GM12878 (cell line): ENCODE results near the gene SLC2A1. TPM values are rescaled to one million over a fixed set of nuclear protein-coding genes. Genes with fewer than 3 reads are reported as not detected.

Experiments
- ATAC-seq: fragments of 200-7000 bp; cut with Tn5 transposase; 3 replicates; pipeline ENCODE4 v1.9.1; 2020; ENCODE audit warnings: mild to moderate bottlenecking, moderate library complexity
- BruUV-seq: library from RNA; stranded (reverse); fragments of 400-500 nt; replicated peaks from 2 replicates; lab custom pipeline; 2021; lab: Mats Ljungman, UMichigan
- CTCF ChIA-PET: fragments of 300-600 bp; sonication (Branson Sonifier 250); formaldehyde crosslinking; extraction: SDS; loops from one replicate; lab custom pipeline; 2021; ENCODE audit warnings: inconsistent platforms; lab: Yijun Ruan, JAX
- POLR2A ChIA-PET: fragments of 350-600 bp; formaldehyde crosslinking; extraction: SDS; loops from one replicate; lab custom pipeline; 2021; ENCODE audit warnings: inconsistent platforms; lab: Charles Lee
- RAD21 ChIA-PET: fragments of 300-600 bp; sonication (Branson Sonifier 250); formaldehyde crosslinking; loops from one replicate; lab custom pipeline; 2023; ENCODE audit warnings: antibody characterized with exemption; ENCODE audit not compliant: unreplicated experiment; lab: Charles Lee
- SMC1A ChIA-PET: fragments of 300-600 bp; sonication (Branson Sonifier 250); formaldehyde crosslinking; loops from one replicate; lab custom pipeline; 2023; ENCODE audit not compliant: unreplicated experiment, uncharacterized antibody; lab: Charles Lee
- DNase-seq: peaks from one replicate; pipeline ENCODE4 v3.0.0-alpha.2; 2011; ENCODE audit warnings: low read depth, low spot score
- FAIRE-seq: peaks from 3 replicates; lab custom pipeline; 2011; peaks lifted over from hg19 to GRCh38; lab: Jason Lieb, UNC
- H2AFZ ChIP-seq: 2 replicates; pipeline ENCODE4 v1.6.0; 2011; ENCODE audit warnings: low read depth, low read length, control low read depth; ENCODE audit not compliant: control insufficient read depth
- H3K27ac ChIP-seq: 2 replicates; pipeline ENCODE4 v1.5.1; 2011; ENCODE audit warnings: control low read depth; ENCODE audit not compliant: control insufficient read depth, insufficient read depth
- H3K27me3 ChIP-seq, 2 experiments: replicated peaks in 1 of 2; 2 replicates each; pipeline versions ENCODE4 v1.6.0 to v1.6.1; 2011; ENCODE audit warnings: low read length in 1 of 2; ENCODE audit not compliant: control insufficient read depth in 2 of 2, insufficient read depth in 2 of 2
- H3K36me3 ChIP-seq, 2 experiments: 2 replicates each; pipeline ENCODE4 v1.5.1; 2011; ENCODE audit warnings: low read length in 1 of 2; ENCODE audit not compliant: control insufficient read depth in 2 of 2, insufficient read depth in 2 of 2
- H3K4me1 ChIP-seq: 2 replicates; pipeline ENCODE4 v1.6.1; 2011; ENCODE audit warnings: mild to moderate bottlenecking, low read length, moderate library complexity, mixed read lengths; ENCODE audit not compliant: control insufficient read depth, insufficient read depth
- H3K4me2 ChIP-seq: 2 replicates; pipeline ENCODE4 v1.6.0; 2011; ENCODE audit warnings: control low read depth; ENCODE audit not compliant: control insufficient read depth, insufficient read depth
- H3K4me3 ChIP-seq: fragments of 200-600 bp; sonication (generic); 2 replicates; pipeline ENCODE4 v1.5.1; 2016
- H3K79me2 ChIP-seq: 2 replicates; pipeline ENCODE4 v1.6.0; 2011; ENCODE audit warnings: low read length; ENCODE audit not compliant: control insufficient read depth, insufficient read depth
- H3K9ac ChIP-seq: 2 replicates; pipeline ENCODE4 v1.8.0; 2011; ENCODE audit warnings: low read length, control low read depth, mixed read lengths; ENCODE audit not compliant: control insufficient read depth, insufficient read depth
- H3K9me3 ChIP-seq: replicated peaks from 3 replicates; pipeline ENCODE4 v1.5.1; 2011; ENCODE audit warnings: mild to moderate bottlenecking, low read length; ENCODE audit not compliant: control insufficient read depth, insufficient read depth
- H4K20me1 ChIP-seq: 2 replicates; pipeline ENCODE4 v1.6.0; 2011; ENCODE audit not compliant: control insufficient read depth, insufficient read depth
- ASH2L ChIP-seq: fragments of 300-600, 200-600 bp; sonication (generic); IDR thresholded peaks from 2 replicates; pipeline ENCODE4 v1.6.1; 2017; ENCODE audit warnings: low read depth, mild to moderate bottlenecking, borderline replicate concordance
- CBX5 ChIP-seq: sonication (generic); IDR thresholded peaks from 2 replicates; pipeline ENCODE4 v1.6.1; 2016; ENCODE audit warnings: low read depth, moderate library complexity, mild to moderate bottlenecking, inconsistent platforms
- CREB1 ChIP-seq: IDR thresholded peaks from 2 replicates; pipeline ENCODE4 v1.6.1; 2012; ENCODE audit warnings: low read depth, mild to moderate bottlenecking, inconsistent platforms
- MXI1 ChIP-seq: fragments of 150-350 bp; IDR thresholded peaks from 2 replicates; pipeline ENCODE4 v1.6.1; 2011; ENCODE audit warnings: low read depth, mild to moderate bottlenecking, inconsistent platforms, low read length, improper control_type of control experiment
- POLR2AphosphoS2 ChIP-seq: IDR thresholded peaks from 2 replicates; pipeline ENCODE4 v1.6.1; 2011; ENCODE audit warnings: low read depth, mild to moderate bottlenecking, low read length, improper control_type of control experiment, moderate library complexity
- POU2F2 ChIP-seq: IDR thresholded peaks from 3 replicates; pipeline ENCODE4 v1.6.1; 2011; ENCODE audit warnings: low read depth, mild to moderate bottlenecking, low read length, borderline replicate concordance
- SIN3A ChIP-seq: IDR thresholded peaks from 2 replicates; pipeline ENCODE4 v1.6.1; 2012; ENCODE audit warnings: low read depth, low read length, improper control_type of control experiment
- SRF ChIP-seq, 2 experiments: IDR thresholded peaks; 2 replicates each; pipeline ENCODE4 v1.6.1; 2011; ENCODE audit warnings: low read depth in 2 of 2, low read length in 2 of 2, mild to moderate bottlenecking in 1 of 2, moderate library complexity in 1 of 2
- WGBS: methylation state at CpG from one replicate; pipeline ENCODE4 v1.1.6; 2016; ENCODE audit warnings: low lambda C conversion rate; ENCODE audit not compliant: insufficient replicate concordance, insufficient coverage; ENCODE audit errors: missing lambda C conversion rate; 5-methylcytosine and 5-hydroxymethylcytosine counted together
- in situ Hi-C: fragments of 300-500 bp; cut with MboI; formaldehyde crosslinking; loops from 9 replicates; pipeline ENCODE4 v1.14.3; 2018; ENCODE audit warnings: mixed read lengths
- intact Hi-C: fragments of 100-400 bp; cut with micrococcal nuclease; formaldehyde crosslinking; loops from one replicate; pipeline ENCODE4 v1.14.2; 2022; ENCODE audit not compliant: unreplicated experiment
- polyA plus RNA-seq, 11 experiments: library from polyadenylated mRNA; depleted of rRNA in 4 of 11; unstranded in 6 of 11; stranded (reverse) in 5 of 11; fragments of >200 nt; fragmentation: Nextera tagmentation in 4 of 11; fragmentation: Illumina TruSeq in 1 of 11; extraction: Ambion mirVana in 4 of 11; extraction: Trizol in 1 of 11; gene quantifications; 1 replicate in 1 of 11; 2 replicates in 10 of 11; pipeline versions ENCODE4 v1.2.1 to v1.2.3, GENCODE V29; 2011 to 2016; ENCODE audit warnings: inconsistent platforms in 2 of 11, missing spikeins in 2 of 11, low read depth in 1 of 11
- total RNA-seq, 4 experiments: library from RNA; depleted of rRNA in 3 of 4; stranded (reverse); fragments of >200 nt in 3 of 4; fragmentation: Illumina TruSeq in 1 of 4; extraction: Trizol in 1 of 4; gene quantifications; 2 replicates each; pipeline versions ENCODE4 v1.2.1 to v1.2.3, GENCODE V29; 2013 to 2021

SLC2A1 gene
- total and polyA plus RNA-seq, 10 of the 15 experiments (the other 5 are each of a cell fraction or from before 2014, with no cell fraction given) = 5.7 to 66.0 (median 44.2) TPM

DNA sequence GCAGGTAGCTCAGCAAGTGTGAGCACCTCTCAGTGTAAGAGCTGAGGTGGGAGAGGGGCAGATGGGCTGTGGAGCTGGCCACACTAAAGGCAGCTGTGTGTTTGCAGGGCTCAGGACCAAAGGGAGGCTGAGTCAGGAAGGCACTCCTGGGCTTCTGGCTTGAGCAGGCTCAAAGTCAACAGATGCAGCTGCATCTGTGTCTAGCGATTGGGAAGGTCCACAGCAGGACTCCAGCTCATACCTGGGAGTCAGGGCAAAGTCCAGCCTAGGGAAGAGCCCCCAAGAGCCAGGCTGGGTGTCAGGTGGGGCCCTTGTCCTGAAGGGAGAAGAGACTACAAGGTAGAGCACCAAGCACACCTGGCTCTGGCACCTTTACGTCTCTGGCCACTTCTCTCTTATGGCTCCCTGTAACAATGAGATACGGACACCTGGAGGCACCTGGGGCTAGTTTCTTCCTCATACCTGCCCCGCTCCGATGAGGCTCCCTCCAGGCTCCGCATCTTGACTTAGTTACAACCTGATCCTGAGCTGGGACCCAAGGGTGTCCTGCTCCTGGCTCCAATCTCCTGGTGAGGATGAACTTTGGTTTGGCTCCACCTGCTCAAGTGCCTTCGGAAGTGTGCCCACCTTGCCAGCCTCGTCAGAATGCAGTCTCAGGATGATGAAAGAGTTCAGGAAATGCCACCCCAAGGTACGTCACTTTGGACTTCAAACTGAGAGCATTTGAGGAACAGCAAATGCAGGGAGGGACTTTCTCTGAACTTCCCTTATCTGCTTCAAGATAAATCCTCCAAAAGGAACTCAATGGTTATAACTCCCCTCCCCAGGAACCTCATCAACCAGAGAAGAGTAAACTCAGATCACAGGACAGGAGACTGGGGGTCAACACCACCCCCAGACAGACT is 21.5 kb upstream of the SLC2A1 start:
- ATAC-seq (no peak), FAIRE-seq (no peak), DNase-seq (no peak)
- TF ChIP-seq CBX5 (no peak), POLR2AphosphoS2 (no peak), MXI1 (no peak), ASH2L (no peak), CREB1 (0 out of 2 replicates have a peak, but pooled peaks have one; percentile 27), SIN3A (no peak), SRF (IDR thresholded peaks at IDR 0.05; ENCODE audit: low read depth in 2 of 2, low read length in 2 of 2) (no peak), POU2F2 (no peak)
- no peaks in the 10 kb centered on the region for H3K79me2 ChIP-seq
- POLR2A ChIA-PET = interaction anchor here (0.7 kb wide), 1 partner anchor 263 kb away, joined by 3 read pairs; no protein-coding TSS in a partner anchor
- in situ Hi-C loops = no loop called here
- WGBS = 50% methylated on average over 9 of the region's 9 CpGs
- no TSS peak for BruUV-seq
- SMC1A ChIA-PET = interaction anchor here (1.3 kb wide), 1 partner anchor 67 kb away, joined by 4 read pairs; no protein-coding TSS in a partner anchor
- H3K9ac ChIP-seq = no peak overlapping the region
- H2AFZ ChIP-seq = no peak overlapping the region
- H3K4me3 ChIP-seq = no peak overlapping the region
- no peaks in the 10 kb centered on the region for H3K4me1 ChIP-seq
- RAD21 ChIA-PET = no interaction called here
- no peaks in the 10 kb centered on the region for H3K9me3 ChIP-seq
- no peak overlapping the region for H3K4me2 ChIP-seq
- intact Hi-C loops = no loop called here
- H4K20me1 ChIP-seq = no peaks in the 10 kb centered on the region
- CTCF ChIA-PET = no interaction called here
- H3K27me3 ChIP-seq = no peaks in the 10 kb centered on the region; a peak in 2 of 4 replicates
- H3K27ac ChIP-seq = no peak overlapping the region
- H3K36me3 ChIP-seq = no peaks in the 10 kb centered on the region
